Ovary (tissue), 9 donors: Measurements from ENCODE around the gene SLC9A6. TPM values are rescaled to one million over a fixed set of nuclear protein-coding genes. Genes with fewer than 3 reads are reported as not detected.

Experiments used
- DNase-seq, 5 donors: peaks; one replicate each; pipeline ENCODE4 v3.0.0-alpha.2; 2019 to 2020
- H3K27ac ChIP-seq, 2 donors: fragments of 200-600 bp; one replicate each; pipeline versions ENCODE4 v1.5.1 to v1.8.0; 2019 to 2022
- H3K27me3 ChIP-seq: fragments of 200-600 bp; one replicate; pipeline ENCODE4 v1.8.0; 2022
- H3K36me3 ChIP-seq: fragments of 200-600 bp; sonication (generic); one replicate; pipeline ENCODE4 v1.5.1; 2019
- H3K4me1 ChIP-seq: one replicate; pipeline ENCODE4 v1.8.1; 2013; ENCODE audit warnings: mild to moderate bottlenecking, moderate library complexity; ENCODE audit not compliant: insufficient read depth
- H3K4me3 ChIP-seq: fragments of 200-600 bp; sonication (generic); one replicate; pipeline ENCODE4 v1.5.1; 2017
- H3K9me3 ChIP-seq, 2 donors: fragments of 200-600 bp in 1 of 2; sonication (generic) in 1 of 2; one replicate each; pipeline versions ENCODE4 v1.5.1 to v1.8.1; 2013 to 2019; ENCODE audit warnings: mild to moderate bottlenecking in 1 of 2, moderate library complexity in 1 of 2
- CTCF ChIP-seq, 3 donors: fragments of 450-650 bp in 2 of 3; fragments of 200-600 bp in 1 of 3; IDR thresholded peaks; one replicate each; pipeline versions ENCODE4 v1.5.1 to v1.8.0; 2016 to 2022; ENCODE audit warnings: antibody characterized with exemption in 3 of 3, mild to moderate bottlenecking in 1 of 3
- EP300 ChIP-seq: sonication (generic); formaldehyde crosslinking; IDR thresholded peaks from one replicate; pipeline ENCODE4 v1.6.1; 2017; ENCODE audit warnings: antibody characterized with exemption
- POLR2A ChIP-seq: fragments of 450-650 bp; IDR thresholded peaks from one replicate; pipeline ENCODE4 v1.6.1; 2017; ENCODE audit warnings: antibody characterized with exemption, mild to moderate bottlenecking, moderate library complexity
- WGBS, 3 donors: extraction: QIAGEN DNeasy Blood & Tissue Kit in 1 of 3; methylation state at CpG; one replicate each; pipeline versions ENCODE4 v1.1.5 to v1.1.7; 2013 to 2017; 5-methylcytosine and 5-hydroxymethylcytosine counted together
- intact Hi-C, 4 donors: fragments of 100-400 bp; cut with DNase I; formaldehyde crosslinking; loops; one replicate each; pipeline versions ENCODE4 v1.11.0 to v1.15.1; 2022 to 2023
- polyA plus RNA-seq, 2 donors: library from polyadenylated mRNA; stranded (reverse); fragments of 200-250 nt in 1 of 2; fragments of 350-450 nt in 1 of 2; fragmentation: Illumina TruSeq in 1 of 2; extraction: RNeasy Lipid Tissue Mini Kit (QIAGEN cat#74804) in 1 of 2; gene quantifications; one replicate each; pipeline ENCODE4 v1.2.3, GENCODE V29; 2013 to 2014
- total RNA-seq, 7 donors: library from RNA; depleted of rRNA in 2 of 7; stranded (reverse); fragments of >200 nt in 2 of 7; fragmentation: NEBNext Ultra II Directional in 3 of 7; extraction: Animal tissue kit (Norgen Biotek cat#: 25700) in 3 of 7; gene quantifications; one replicate each; pipeline versions ENCODE4 v1.1.0 to v1.2.4, GENCODE V29; 2016 to 2023
- donor health status: DM: no; HTN: no; CAD: no; lungs with moderate emphysema.
- donor health status: DM: no; HTN: no; CAD: no.
- donor health status: Bipolar disorder and iron deficiency.
- donor health status: DM: yes; HTN: yes; CAD: no.
- donor health status: DM: no; HTN: no; CAD: no.
- donor health status: DM: yes; HTN: yes; CAD: no.

The SLC9A6 gene
- total and polyA plus RNA-seq, 9 donors: 9.2 to 18.6 (median 12.7) TPM

DNA sequence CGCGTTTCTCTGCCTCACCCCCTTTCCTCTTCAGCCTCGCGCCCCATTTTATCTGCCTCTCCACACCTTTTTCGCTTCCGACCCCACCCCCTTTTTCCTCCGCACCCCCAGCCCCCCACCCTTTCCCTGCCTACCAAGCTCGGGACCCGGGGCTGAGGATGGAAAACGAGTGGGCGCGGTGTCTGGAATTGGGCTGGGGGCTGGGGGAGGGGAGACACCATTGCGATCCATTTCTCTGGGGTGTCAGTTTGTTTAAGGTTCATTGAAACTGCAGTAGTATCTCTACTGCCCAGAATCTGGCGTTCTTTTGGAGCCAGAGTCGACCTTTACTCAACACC, 707 bp downstream of the SLC9A6 start:
- no peak for TF ChIP-seq CTCF (IDR thresholded peaks at IDR 0.05)
- TF ChIP-seq POLR2A: no peak
- TF ChIP-seq EP300: no peak
- Histone ChIP-seq H3K27ac (peak overlapping the region; percentile 72 to 75), H3K36me3 (no peaks in the 10 kb centered on the region), H3K4me1 (no peaks in the 10 kb centered on the region), H3K4me3 (peak overlapping the region; percentile 52), H3K27me3 (no peaks in the 10 kb centered on the region), H3K9me3 (no peaks in the 10 kb centered on the region)
- DNase-seq: no peak
- intact Hi-C loops: no loop called here
- WGBS, 3 donors: 26 to 28% (median 28%) methylated on average over 15 of the region's 15 CpGs

DNA sequence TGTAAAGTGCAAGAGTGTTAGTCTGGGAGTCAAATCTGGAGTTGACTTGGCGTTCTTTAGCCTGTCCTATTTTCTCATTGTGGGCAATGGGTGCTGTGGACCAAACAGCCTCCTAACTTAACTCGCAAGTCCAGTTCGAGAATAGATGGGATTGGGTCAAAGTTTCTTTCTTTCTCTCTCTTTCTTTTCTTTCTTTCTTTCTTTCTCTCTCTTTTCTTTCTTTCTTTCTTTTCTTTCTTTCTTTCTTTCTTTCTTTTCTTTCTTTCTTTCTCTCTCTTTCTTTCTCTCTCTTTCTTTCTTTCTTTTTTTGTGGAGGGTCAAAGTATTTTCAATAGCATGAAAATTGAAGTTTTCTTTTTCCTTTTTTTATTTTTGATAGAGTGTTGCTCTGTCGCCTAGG, 3.0 kb downstream of the SLC9A6 start:
- WGBS, 3 donors: 77 to 84% (median 82%) methylated on average over 4 of the region's 4 CpGs
- TF ChIP-seq EP300 (no peak), CTCF (IDR thresholded peaks at IDR 0.05) (no peak), POLR2A (no peak)
- Histone ChIP-seq H3K9me3 (no peaks in the 10 kb centered on the region), H3K4me1 (no peaks in the 10 kb centered on the region), H3K36me3 (no peaks in the 10 kb centered on the region), H3K27ac (no peak overlapping the region), H3K4me3 (no peak overlapping the region), H3K27me3 (no peaks in the 10 kb centered on the region)
- DNase-seq: no peak
- intact Hi-C loops: no loop called here

GRCh38 chrX:136015016-136015415, 29.8 kb downstream of the SLC9A6 start:
- Histone ChIP-seq H3K4me3 (no peak overlapping the region), H3K27ac (no peak overlapping the region), H3K4me1 (no peaks in the 10 kb centered on the region), H3K9me3 (no peaks in the 10 kb centered on the region), H3K27me3 (no peaks in the 10 kb centered on the region), H3K36me3 (no peaks in the 10 kb centered on the region)
- no peak for DNase-seq
- intact Hi-C loops: no loop called here
- 88 to 90% (median 88%) methylated on average over 4 of the region's 4 CpGs for WGBS, 3 donors
- TF ChIP-seq CTCF (IDR thresholded peaks at IDR 0.05): no peak
- no peak for TF ChIP-seq POLR2A
- no peak for TF ChIP-seq EP300

DNA sequence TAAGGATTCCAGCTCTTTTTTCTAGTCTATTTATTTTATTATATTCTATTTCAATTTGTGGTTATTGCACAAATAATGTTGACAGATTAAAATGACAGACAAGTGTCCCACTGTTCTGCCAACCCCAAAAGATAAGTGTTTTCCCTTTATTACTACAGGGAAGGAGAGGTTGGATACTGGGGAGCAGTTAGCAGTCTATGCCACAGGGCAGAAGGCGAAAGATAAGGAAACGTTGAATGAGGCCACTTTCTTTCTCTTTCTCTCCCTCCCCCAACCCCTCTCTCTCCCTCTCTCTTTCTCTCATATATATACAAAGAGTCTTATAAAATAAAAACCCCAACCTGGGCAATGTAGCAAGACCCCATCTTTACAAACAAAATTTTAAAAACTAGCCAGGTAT, 31.6 kb downstream of the SLC9A6 start:
- intact Hi-C loops: no loop called here
- H3K36me3 ChIP-seq: no peaks in the 10 kb centered on the region
- no peak for TF ChIP-seq POLR2A
- no peak for TF ChIP-seq CTCF (IDR thresholded peaks at IDR 0.05)
- no peak for TF ChIP-seq EP300
- 66 to 72% (median 67%) methylated on average over 2 of the region's 2 CpGs for WGBS, 3 donors
- DNase-seq: no peak
- no peak overlapping the region for H3K4me3 ChIP-seq
- H3K27me3 ChIP-seq: no peaks in the 10 kb centered on the region
- no peak overlapping the region for H3K27ac ChIP-seq
- H3K9me3 ChIP-seq: no peaks in the 10 kb centered on the region
- H3K4me1 ChIP-seq: no peaks in the 10 kb centered on the region

DNA sequence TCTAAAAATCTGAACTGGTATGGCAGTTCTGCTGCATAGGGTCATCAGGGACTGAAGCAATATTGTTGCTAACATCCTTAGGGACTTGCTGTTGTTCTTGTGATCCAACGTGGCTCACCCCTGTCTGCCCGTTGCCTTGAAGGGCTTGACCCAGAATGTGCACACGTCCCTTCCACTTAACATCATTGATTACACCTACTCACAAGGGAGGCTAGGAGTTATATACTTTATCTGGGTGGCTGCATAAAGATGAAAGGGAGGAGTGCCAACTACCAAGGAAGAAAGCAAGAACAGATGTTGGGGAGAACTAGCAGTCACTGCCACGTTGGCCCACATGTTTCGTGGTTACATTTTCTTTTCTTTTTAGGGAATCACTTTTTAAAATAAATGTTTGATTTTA, 34.0 kb downstream of the SLC9A6 start:
- H3K9me3 ChIP-seq: no peaks in the 10 kb centered on the region
- H3K36me3 ChIP-seq: no peaks in the 10 kb centered on the region
- H3K4me3 ChIP-seq: no peak overlapping the region
- TF ChIP-seq EP300 (no peak), POLR2A (no peak)
- no peaks in the 10 kb centered on the region for H3K27me3 ChIP-seq
- DNase-seq: no peak
- no peak overlapping the region for H3K27ac ChIP-seq
- 58 to 72% (median 68%) methylated on average over 5 of the region's 5 CpGs for WGBS, 3 donors
- intact Hi-C loops: no loop called here
- H3K4me1 ChIP-seq: no peaks in the 10 kb centered on the region
